NCI-H1105 (cell line): ENCODE measurements around the gene STXBP6.

Experiments used
- DNase-seq: peaks from one replicate; lab custom pipeline; 2025; lab: John Stamatoyannopoulos, UW

Gene STXBP6

GRCh38 chr14:25052385-25052784 is 2.4 kb upstream of the STXBP6 start:
- DNase-seq = no peak

GRCh38 chr14:25050269-25051150 is 563 bp upstream of the STXBP6 start:
- no peak for DNase-seq

GRCh38 chr14:25049093-25049567 is 817 bp downstream of the STXBP6 start:
- DNase-seq = no peak

GRCh38 chr14:25048170-25049016 is 1.6 kb downstream of the STXBP6 start:
- no peak for DNase-seq

- no peak for DNase-seq
Observed at GRCh38 chr14:25046301-25046943, 3.5 kb downstream of the STXBP6 start.

- DNase-seq = no peak
Observed at GRCh38 chr14:25044106-25044698, 5.7 kb downstream of the STXBP6 start.

- peak; percentile 25 for DNase-seq
Observed at GRCh38 chr14:25042362-25043299, 7.3 kb downstream of the STXBP6 start.

GRCh38 chr14:25041898-25042297 is 8.0 kb downstream of the STXBP6 start:
- peak; percentile 95 for DNase-seq

GRCh38 chr14:25041484-25041883 is 8.5 kb downstream of the STXBP6 start:
- DNase-seq = no peak

GRCh38 chr14:25039933-25040332 is 10.0 kb downstream of the STXBP6 start:
- DNase-seq = no peak

GRCh38 chr14:25038044-25038668 is 11.8 kb downstream of the STXBP6 start:
- DNase-seq = no peak

GRCh38 chr14:25037032-25037431 is 12.9 kb downstream of the STXBP6 start:
- DNase-seq = no peak

- DNase-seq = no peak
Observed at GRCh38 chr14:25034803-25035681, 14.9 kb downstream of the STXBP6 start.

GRCh38 chr14:25033358-25033757 is 16.6 kb downstream of the STXBP6 start:
- DNase-seq = no peak

GRCh38 chr14:25032092-25032784 is 17.7 kb downstream of the STXBP6 start:
- no peak for DNase-seq

GRCh38 chr14:25026476-25027137 is 23.3 kb downstream of the STXBP6 start:
- DNase-seq = no peak

- no peak for DNase-seq
Observed at GRCh38 chr14:25019892-25020291, 30.1 kb downstream of the STXBP6 start.

GRCh38 chr14:25017562-25017961 is 32.4 kb downstream of the STXBP6 start:
- no peak for DNase-seq
